HG03064 (cell line): ENCODE measurements around the gene OR6C6.
"Not testable (repeated sequence)": the region's sequence is repeated elsewhere in the genome, so short reads cannot be mapped to it uniquely, and the experiment has no call there.

ENCODE experiments used
- ATAC-seq: cut with Tn5 transposase; IDR thresholded peaks from one replicate; pipeline ENCODE4 v1.9.1; 2021; ENCODE audit warnings: low read depth; ENCODE audit not compliant: unreplicated experiment

Gene OR6C6

GRCh38 chr12:55296469-55296868, at the start of gene OR6C6:
TSS of gene OR6C6 (minus strand) at chr12:55296569. CDS start at chr12:55295232, 1,337 bp downstream.
- ATAC-seq = no peak

GRCh38 chr12:55336002-55336401, 39.6 kb upstream of the OR6C6 start:
- no peak for ATAC-seq

- no peak for ATAC-seq
Observed at GRCh38 chr12:55330446-55330845, 34.1 kb upstream of the OR6C6 start, which contains the start of gene OR6C3. TSS of gene OR6C3 (plus strand) at chr12:55330746. CDS start at chr12:55331701, 955 bp downstream.

GRCh38 chr12:55325801-55326200, 29.4 kb upstream of the OR6C6 start:
- ATAC-seq = not testable (repeated sequence)

GRCh38 chr12:55320201-55320600, 23.8 kb upstream of the OR6C6 start:
- ATAC-seq = no peak

- no peak for ATAC-seq
Observed at GRCh38 chr12:55314043-55314442, 17.7 kb upstream of the OR6C6 start, which contains the start of gene OR6C1. TSS of gene OR6C1 (plus strand) at chr12:55314343. CDS start at chr12:55320600, 6,257 bp downstream.

- no peak for ATAC-seq
Observed at GRCh38 chr12:55289999-55290398, 6.4 kb downstream of the OR6C6 start.

- no peak for ATAC-seq
Observed at GRCh38 chr12:55280991-55281390, 15.4 kb downstream of the OR6C6 start.

- ATAC-seq = no peak
Observed at GRCh38 chr12:55258303-55258702, 38.1 kb downstream of the OR6C6 start.

- no peak for ATAC-seq
Observed at GRCh38 chr12:55256831-55257230, 39.5 kb downstream of the OR6C6 start.

- ATAC-seq = no peak
Observed at GRCh38 chr12:55253281-55253680, 43.1 kb downstream of the OR6C6 start.

GRCh38 chr12:55250944-55251343, 45.4 kb downstream of the OR6C6 start:
- no peak for ATAC-seq

GRCh38 chr12:55246159-55246558, 50.2 kb downstream of the OR6C6 start:
- no peak for ATAC-seq

- no peak for ATAC-seq
Observed at GRCh38 chr12:55244309-55244708, 52.1 kb downstream of the OR6C6 start, which contains the start of gene OR6C74. TSS of gene OR6C74 (plus strand) at chr12:55244609. CDS start at chr12:55247288, 2,679 bp downstream.
